NCI-H748 treated with DMSO at 0.1 percent for 48 hours (cell line): ENCODE measurements around the gene KCNAB1.
"Not testable (repeated sequence)": the region's sequence is repeated elsewhere in the genome, so short reads cannot be mapped to it uniquely, and the experiment has no call there.

Experiments used
- DNase-seq: peaks from one replicate; lab custom pipeline; 2025; lab: John Stamatoyannopoulos, UW

Gene KCNAB1

DNA sequence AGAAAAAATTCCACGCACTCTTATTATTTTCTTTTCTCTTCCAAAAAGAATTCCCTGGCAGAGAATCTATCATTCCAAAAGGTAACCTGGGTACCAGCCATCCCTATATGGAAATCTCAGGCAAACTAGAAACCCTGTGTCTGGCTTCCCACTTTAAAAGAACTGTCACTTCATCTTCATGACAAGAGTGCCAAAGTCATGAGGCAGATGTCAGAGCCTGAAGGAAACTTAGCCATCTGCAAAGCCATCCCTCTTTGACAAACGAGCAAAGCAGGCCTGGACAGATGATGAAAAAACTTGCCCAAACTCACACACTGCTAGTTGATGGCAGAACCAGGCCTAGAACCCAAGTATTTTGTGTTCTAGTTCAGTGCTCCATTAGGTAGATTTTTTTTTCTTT, 418.7 kb downstream of the KCNAB1 start:
- DNase-seq: no peak

DNA sequence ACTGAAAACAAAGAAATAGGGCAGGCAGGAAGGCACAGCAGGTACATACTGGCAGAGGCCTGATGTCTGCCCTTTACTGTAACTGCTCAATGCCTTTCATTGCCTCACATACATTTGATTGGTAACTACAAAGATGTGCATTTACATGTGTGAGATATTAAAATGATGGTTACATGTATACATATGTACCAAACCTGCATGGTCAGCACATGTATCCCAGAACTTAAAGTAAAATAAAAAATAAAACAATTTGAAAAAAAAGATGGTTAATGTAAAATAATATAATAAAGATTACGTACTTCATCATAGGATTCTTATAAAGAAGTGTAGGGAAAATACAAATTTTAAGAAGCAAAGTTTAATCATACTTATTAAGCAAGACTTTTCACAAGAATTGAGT, 419.4 kb downstream of the KCNAB1 start:
- no peak for DNase-seq

DNA sequence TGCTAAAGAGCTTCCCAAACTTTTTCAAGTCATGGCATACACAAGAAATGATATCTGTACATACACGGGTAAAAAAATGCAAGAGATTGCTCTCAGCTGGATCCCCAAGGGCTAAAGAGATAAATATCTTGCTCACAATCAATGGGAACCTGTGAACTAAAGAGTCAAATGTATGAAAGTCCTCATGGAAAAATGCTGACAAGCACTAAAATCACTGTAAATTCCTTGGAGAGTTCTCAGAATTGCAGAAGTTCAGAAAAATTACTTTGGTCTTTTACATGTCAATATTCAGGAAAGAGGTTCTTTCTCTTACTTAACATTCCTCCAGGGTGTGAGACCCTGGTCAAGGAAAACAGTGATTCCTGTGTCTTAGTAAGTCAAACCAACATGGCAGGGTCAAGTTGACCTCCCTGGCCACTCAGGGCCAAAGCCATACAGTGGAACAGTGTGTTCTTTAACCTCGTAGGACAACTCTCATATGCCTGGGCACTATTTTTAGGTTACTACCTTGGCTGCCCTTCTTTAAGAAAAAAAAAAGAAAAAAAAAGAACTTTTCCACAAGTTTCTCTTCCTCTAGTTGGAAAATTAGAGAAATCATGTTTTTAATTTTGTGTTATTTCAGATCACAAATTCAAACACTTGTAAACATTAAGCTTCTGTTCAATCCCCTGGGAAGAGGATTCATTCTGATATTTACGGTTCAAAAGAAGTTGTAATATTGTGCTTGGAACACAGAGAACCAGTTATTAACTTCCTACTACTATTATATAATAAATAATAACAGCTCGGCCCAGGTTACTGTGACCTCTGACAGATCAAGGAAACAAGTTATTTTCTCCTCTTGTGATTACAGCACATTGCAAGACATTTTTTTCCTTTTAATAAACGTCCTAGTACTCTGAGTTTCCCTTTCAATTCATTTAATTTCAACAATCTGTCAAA, 422.0 kb downstream of the KCNAB1 start:
- DNase-seq: no peak

- no peak for DNase-seq
These were observed 422.7 kb downstream of the KCNAB1 start for GRCh38 chr3:156543043-156543555.

- DNase-seq: no peak
These were observed 427.3 kb downstream of the KCNAB1 start for GRCh38 chr3:156547637-156548036.

GRCh38 chr3:156548041-156548687, 427.8 kb downstream of the KCNAB1 start:
- no peak for DNase-seq

DNA sequence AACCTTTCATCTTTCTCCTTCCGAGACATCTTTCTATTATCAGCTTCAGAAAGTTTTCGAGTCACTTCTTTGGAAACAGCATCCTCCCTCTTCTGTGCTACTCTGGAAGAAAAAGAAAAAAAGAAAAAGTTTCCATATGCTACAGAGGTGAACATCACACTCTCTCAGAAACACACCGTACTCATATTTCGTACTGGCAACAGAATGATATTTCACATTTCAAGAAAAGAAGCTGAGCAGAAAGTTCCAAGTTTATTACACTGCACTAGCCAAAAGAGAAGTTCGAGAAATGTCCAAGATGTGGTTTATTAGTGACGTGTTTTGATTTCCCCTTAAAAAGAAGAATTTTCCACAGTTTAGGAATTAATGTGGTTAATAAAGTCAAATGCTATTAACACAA, 428.5 kb downstream of the KCNAB1 start:
- DNase-seq: no peak

DNA sequence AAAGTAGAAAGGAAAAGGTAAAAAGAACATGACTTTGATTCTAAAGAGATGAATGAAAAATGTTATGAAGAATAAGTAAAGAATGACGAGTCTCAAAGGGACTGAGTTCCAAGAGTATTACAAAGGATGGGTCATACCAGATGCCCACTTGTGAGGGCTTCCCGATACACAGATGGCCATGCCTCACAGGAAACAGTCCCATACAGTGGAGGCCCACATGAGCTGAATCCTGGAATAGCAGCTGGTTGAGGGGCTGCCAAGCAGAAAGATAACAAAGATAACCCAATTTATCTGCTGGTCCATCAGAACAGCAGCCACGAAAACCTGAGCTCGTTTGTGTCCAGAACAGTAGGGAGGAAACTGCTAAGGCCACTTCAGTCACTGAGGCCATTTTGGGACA, 430.9 kb downstream of the KCNAB1 start:
- DNase-seq: no peak

DNA sequence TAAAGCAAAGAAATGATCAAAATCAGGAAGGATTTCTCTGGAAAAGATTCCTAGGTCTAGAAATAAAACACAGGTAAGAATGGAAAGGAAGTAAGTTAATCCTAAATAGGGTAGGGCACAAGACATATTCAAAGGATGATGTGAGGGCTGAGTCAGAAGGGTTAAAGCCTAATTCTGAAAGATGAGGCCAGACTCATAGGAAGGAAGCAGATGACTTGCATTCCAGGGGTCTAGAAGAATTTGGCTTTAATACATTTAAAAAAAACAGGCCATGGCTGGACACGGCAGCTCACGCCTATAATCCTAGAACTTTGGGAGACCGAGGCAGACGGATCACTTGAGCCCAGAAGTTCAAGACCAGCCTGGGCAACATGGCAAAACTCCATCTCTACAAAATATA, 431.4 kb downstream of the KCNAB1 start:
- DNase-seq: no peak

- DNase-seq: no peak
These were observed 432.6 kb downstream of the KCNAB1 start for GRCh38 chr3:156552973-156553372.

GRCh38 chr3:156553705-156554356, 433.5 kb downstream of the KCNAB1 start:
- no peak for DNase-seq

DNA sequence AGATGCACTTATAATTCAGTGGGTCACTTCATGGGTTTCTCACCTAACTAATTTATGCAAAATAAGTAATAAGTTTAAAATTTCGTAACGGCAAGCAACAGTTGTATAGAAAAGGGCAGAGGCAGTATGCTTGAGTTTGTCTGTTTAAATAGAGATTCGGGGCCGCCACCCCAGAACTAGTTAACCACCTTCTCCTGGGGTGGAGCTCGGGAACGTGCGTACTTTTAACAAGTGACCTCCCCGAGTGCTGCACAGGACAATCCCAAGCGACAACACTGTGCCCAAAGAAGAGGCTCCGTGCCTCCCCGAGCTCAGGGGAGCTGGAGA, 434.1 kb downstream of the KCNAB1 start:
- no peak for DNase-seq

DNA sequence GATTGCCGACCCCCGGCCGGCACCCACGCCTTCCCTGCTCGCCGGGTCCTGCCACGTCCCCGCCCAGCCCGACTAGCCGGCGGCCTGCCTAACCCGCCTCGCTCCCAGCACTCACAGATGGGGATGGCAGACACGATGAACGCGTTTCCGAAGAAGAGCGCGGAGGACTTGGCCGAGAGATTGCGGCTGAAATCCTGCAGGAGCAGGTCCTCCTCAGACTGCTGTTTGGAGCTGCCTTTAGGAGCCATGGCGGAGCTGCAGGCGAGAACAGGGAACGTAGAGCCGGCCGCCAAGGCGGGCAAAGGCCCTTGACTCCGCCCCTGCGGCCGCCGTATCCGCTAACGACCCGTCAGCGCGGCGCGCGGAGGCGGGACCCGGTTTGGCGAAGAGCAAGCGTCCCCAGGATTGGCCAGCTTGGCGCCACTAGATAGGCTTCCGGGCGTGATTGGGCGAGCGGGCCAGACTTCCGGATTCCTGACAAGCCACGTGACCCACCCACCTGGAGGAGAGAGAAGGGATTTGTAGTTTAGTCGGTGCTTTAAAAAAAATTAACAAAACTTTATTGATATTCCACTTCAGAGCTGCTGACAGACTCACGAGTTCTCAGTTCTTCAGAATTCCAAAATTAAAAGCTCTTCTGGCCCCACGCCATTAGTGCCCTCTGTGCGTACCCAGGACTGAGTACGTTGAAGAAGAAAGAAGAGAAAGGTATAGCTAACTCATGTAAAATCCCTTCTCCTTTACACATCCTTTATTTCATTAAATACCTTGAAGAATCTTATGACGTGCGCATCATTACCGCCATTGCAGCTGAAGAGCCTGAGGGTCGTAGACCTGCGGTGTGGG, 434.7 kb downstream of the KCNAB1 start, which contains the start of gene SSR3:
Gene SSR3 (minus strand): TSS at position 276 of the 846 bp plus-strand sequence. CDS start 28 bp downstream, at position 248.
- peak; percentile 85 for DNase-seq

DNA sequence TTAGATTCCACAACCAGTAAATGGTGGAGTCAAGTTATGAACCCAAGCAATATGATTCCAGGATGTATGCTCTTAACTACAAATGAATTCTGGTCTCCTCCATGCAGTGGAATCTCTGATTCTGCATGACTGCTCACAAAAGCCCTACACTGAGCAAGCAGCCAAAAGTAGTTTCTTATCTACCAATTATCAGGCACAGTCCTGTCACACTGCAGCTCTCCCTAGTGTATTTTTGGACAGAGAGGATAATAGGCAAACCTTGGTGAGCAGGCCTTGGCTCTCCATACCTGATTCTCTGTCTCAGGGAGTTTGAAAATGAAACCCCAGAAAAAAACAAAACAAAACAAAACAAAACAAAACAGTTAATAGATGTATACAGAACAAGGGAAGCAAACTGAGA, 438.0 kb downstream of the KCNAB1 start:
- DNase-seq: no peak

GRCh38 chr3:156559321-156559720, 438.9 kb downstream of the KCNAB1 start:
- DNase-seq: no peak

GRCh38 chr3:156561533-156561932, 441.2 kb downstream of the KCNAB1 start:
- no peak for DNase-seq

DNA sequence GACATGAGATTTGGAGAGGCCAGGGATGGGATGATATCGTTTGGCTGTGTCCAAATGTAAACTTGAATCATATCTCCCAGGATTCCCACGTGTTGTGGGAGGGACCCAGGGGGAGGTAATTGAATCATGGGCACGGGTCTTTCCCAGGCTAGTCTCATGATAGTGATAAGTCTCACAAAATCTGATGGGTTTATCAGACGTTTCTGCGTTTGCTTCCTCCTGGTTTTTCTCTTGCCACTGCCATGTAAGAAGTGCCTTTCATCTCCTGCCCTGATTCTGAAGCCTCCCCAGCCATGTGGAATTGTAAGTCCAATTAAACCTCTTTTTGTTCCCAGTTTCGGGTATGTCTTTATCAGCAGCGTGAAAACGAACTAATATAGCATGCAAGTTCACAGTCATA, 442.1 kb downstream of the KCNAB1 start:
- not testable (repeated sequence) for DNase-seq

- no peak for DNase-seq
These were observed 443.7 kb downstream of the KCNAB1 start for GRCh38 chr3:156563900-156564682.

- not testable (repeated sequence) for DNase-seq
These were observed 448.6 kb downstream of the KCNAB1 start for GRCh38 chr3:156569016-156569415.

GRCh38 chr3:156569881-156570280, 449.5 kb downstream of the KCNAB1 start:
- DNase-seq: not testable (repeated sequence)

- no peak for DNase-seq
These were observed 455.3 kb downstream of the KCNAB1 start for GRCh38 chr3:156575641-156576040.
